ENCODE data around the gene TP53I13. TPM values are rescaled to one million over a fixed set of nuclear protein-coding genes. Genes with fewer than 3 reads are reported as not detected.

The TP53I13 gene
- total RNA-seq, 1 experiment from 2014 or later = 33.3 TPM

DNA sequence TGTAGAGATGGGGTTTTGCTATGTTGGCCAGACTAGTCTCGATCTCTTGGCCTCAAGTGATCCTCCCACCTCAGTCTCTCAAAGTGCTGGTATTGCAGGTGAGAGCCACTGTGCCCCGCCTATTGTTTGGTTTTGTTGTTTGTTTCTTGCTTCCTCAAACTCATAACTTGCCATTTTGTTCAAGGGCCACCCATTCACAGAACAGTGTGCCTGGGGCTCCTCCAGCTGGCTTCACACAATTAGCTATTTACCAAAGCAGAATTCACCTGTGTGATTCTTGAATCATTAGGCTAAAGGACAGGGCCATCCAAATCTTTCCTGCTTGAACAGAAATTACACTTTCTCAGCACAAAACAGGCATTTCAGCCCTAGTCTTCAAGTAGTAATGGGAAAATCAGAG, 8.9 kb upstream of the TP53I13 start:
- H3K79me2 ChIP-seq (ENCODE audit: insufficient read depth, low read length) = 0 out of 2 replicates have a peak, but pooled peaks cover under 1% of the 10 kb centered on the region
- no peak overlapping the region for H3K4me2 ChIP-seq (ENCODE audit: low read length)
- TF ChIP-seq EZH2 (IDR thresholded peaks at IDR 0.05) (no peak), POLR2A (IDR thresholded peaks at IDR 0.05; ENCODE audit: borderline replicate concordance, extremely low read depth, insufficient read depth, insufficient read length) (no peak), TCF7L2 (IDR thresholded peaks at IDR 0.05; ENCODE audit: borderline replicate concordance, extremely low read depth, insufficient read depth, insufficient read length) (no peak), JUND (IDR thresholded peaks at IDR 0.05) (no peak), YY1 (IDR thresholded peaks at IDR 0.05; ENCODE audit: extremely low read depth, insufficient replicate concordance, low read depth, low read length) (no peak), ZNF274 (IDR thresholded peaks at IDR 0.05; ENCODE audit: low read depth, low read length) (no peak), ZFX (IDR thresholded peaks at IDR 0.05) (no peak), CEBPB (IDR thresholded peaks at IDR 0.05; ENCODE audit: low read depth) (no peak), SIN3A (IDR thresholded peaks at IDR 0.05; ENCODE audit: low read depth) (no peak), FOSL1 (IDR thresholded peaks at IDR 0.05; ENCODE audit: low read depth) (no peak), POLR2AphosphoS5 (IDR thresholded peaks at IDR 0.05; ENCODE audit: low read depth, low read length) (no peak), EZH2phosphoT487 (IDR thresholded peaks at IDR 0.05; ENCODE audit: borderline replicate concordance) (no peak), ELF1 (IDR thresholded peaks at IDR 0.05; ENCODE audit: borderline replicate concordance, low read depth) (no peak), SP1 (IDR thresholded peaks at IDR 0.05; ENCODE audit: low read depth) (no peak), EGR1 (IDR thresholded peaks at IDR 0.05; ENCODE audit: low read depth) (no peak), SRF (IDR thresholded peaks at IDR 0.05; ENCODE audit: low read depth) (no peak)
- TF ChIP-seq, protein P1, sequence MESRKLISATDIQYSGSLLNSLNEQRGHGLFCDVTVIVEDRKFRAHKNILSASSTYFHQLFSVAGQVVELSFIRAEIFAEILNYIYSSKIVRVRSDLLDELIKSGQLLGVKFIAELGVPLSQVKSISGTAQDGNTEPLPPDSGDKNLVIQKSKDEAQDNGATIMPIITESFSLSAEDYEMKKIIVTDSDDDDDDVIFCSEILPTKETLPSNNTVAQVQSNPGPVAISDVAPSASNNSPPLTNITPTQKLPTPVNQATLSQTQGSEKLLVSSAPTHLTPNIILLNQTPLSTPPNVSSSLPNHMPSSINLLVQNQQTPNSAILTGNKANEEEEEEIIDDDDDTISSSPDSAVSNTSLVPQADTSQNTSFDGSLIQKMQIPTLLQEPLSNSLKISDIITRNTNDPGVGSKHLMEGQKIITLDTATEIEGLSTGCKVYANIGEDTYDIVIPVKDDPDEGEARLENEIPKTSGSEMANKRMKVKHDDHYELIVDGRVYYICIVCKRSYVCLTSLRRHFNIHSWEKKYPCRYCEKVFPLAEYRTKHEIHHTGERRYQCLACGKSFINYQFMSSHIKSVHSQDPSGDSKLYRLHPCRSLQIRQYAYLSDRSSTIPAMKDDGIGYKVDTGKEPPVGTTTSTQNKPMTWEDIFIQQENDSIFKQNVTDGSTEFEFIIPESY (IDR thresholded peaks at IDR 0.05; ENCODE audit: extremely low read depth, insufficient replicate concordance, low read length) = no peak
- TF ChIP-seq, protein P2, sequence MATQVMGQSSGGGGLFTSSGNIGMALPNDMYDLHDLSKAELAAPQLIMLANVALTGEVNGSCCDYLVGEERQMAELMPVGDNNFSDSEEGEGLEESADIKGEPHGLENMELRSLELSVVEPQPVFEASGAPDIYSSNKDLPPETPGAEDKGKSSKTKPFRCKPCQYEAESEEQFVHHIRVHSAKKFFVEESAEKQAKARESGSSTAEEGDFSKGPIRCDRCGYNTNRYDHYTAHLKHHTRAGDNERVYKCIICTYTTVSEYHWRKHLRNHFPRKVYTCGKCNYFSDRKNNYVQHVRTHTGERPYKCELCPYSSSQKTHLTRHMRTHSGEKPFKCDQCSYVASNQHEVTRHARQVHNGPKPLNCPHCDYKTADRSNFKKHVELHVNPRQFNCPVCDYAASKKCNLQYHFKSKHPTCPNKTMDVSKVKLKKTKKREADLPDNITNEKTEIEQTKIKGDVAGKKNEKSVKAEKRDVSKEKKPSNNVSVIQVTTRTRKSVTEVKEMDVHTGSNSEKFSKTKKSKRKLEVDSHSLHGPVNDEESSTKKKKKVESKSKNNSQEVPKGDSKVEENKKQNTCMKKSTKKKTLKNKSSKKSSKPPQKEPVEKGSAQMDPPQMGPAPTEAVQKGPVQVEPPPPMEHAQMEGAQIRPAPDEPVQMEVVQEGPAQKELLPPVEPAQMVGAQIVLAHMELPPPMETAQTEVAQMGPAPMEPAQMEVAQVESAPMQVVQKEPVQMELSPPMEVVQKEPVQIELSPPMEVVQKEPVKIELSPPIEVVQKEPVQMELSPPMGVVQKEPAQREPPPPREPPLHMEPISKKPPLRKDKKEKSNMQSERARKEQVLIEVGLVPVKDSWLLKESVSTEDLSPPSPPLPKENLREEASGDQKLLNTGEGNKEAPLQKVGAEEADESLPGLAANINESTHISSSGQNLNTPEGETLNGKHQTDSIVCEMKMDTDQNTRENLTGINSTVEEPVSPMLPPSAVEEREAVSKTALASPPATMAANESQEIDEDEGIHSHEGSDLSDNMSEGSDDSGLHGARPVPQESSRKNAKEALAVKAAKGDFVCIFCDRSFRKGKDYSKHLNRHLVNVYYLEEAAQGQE (IDR thresholded peaks at IDR 0.05; ENCODE audit: low read depth) = no peak
- TF ChIP-seq, protein P3, sequence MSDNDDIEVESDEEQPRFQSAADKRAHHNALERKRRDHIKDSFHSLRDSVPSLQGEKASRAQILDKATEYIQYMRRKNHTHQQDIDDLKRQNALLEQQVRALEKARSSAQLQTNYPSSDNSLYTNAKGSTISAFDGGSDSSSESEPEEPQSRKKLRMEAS (IDR thresholded peaks at IDR 0.05) = no peak
- TF ChIP-seq, protein P4, sequence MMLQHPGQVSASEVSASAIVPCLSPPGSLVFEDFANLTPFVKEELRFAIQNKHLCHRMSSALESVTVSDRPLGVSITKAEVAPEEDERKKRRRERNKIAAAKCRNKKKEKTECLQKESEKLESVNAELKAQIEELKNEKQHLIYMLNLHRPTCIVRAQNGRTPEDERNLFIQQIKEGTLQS (IDR thresholded peaks at IDR 0.05) = no peak
- peaks cover 3 to 4% of the 10 kb centered on the region in 2 experiments; a peak in 1 of 4 replicates for H3K36me3 ChIP-seq (ENCODE audit: control insufficient read depth in 1 of 2, insufficient read depth in 2 of 2, low read length in 2 of 2)
- ChIA-PET RAD21 (ENCODE audit: low non-redundant PET in 1 of 2, low total read pairs in 2 of 2, uncharacterized antibody in 2 of 2, unreplicated experiment in 2 of 2) (no interaction called here), POLR2A (no interaction called here), CTCF (no interaction called here)
- no peak overlapping the region for H3K4me3 ChIP-seq (replicated peaks in 1 of 2; ENCODE audit: low read depth in 1 of 2, low read length in 2 of 2)
- H3K27ac ChIP-seq (ENCODE audit: low read depth, low read length) = no peak overlapping the region
- ATAC-seq (no peak), DNase-seq (ENCODE audit: low read depth, low spot score) (no peak)
- H2AFZ ChIP-seq (ENCODE audit: low read depth, low read length, poor library complexity, severe bottlenecking) = no peak overlapping the region
- no peaks in the 10 kb centered on the region for H4K20me1 ChIP-seq (ENCODE audit: insufficient read depth)
- no peaks in the 10 kb centered on the region for H3K9me2 ChIP-seq (ENCODE audit: insufficient read depth)
- BruUV-seq (replicated peaks) = no TSS peak
- intact Hi-C loops (cut with micrococcal nuclease) = no loop called here
- H3K9ac ChIP-seq (ENCODE audit: low read length) = no peak overlapping the region
- H3K9me3 ChIP-seq (ENCODE audit: control insufficient read depth in 1 of 2, insufficient read depth in 1 of 2, low read depth in 1 of 2, low read length in 2 of 2) = no peaks in the 10 kb centered on the region
- peaks cover 0 to under 1% of the 10 kb centered on the region in 2 experiments; a peak in 2 of 4 replicates for H3K4me1 ChIP-seq (ENCODE audit: control insufficient read depth in 1 of 2, insufficient read depth in 2 of 2, low read length in 2 of 2)
- H3K27me3 ChIP-seq (ENCODE audit: insufficient read depth, low read length) = no peaks in the 10 kb centered on the region

Measured in HCT116 (cell line).